DND-41 (cell line): ENCODE results near the gene SLC9A4.

Experiments used
- EZH2 ChIP-seq: IDR thresholded peaks from 3 replicates; pipeline ENCODE4 v1.6.1; 2012; ENCODE audit warnings: borderline replicate concordance, low read depth, mild to moderate bottlenecking, moderate library complexity, low read length, inconsistent platforms; ENCODE audit not compliant: severe bottlenecking
- TF ChIP-seq, protein P1 (sequence below): IDR thresholded peaks from 2 replicates; pipeline ENCODE4 v1.5.1; 2012; ENCODE audit warnings: borderline replicate concordance, low read length, moderate library complexity, mild to moderate bottlenecking; ENCODE audit not compliant: poor library complexity, severe bottlenecking; ENCODE audit errors: extremely low read depth

DNA sequence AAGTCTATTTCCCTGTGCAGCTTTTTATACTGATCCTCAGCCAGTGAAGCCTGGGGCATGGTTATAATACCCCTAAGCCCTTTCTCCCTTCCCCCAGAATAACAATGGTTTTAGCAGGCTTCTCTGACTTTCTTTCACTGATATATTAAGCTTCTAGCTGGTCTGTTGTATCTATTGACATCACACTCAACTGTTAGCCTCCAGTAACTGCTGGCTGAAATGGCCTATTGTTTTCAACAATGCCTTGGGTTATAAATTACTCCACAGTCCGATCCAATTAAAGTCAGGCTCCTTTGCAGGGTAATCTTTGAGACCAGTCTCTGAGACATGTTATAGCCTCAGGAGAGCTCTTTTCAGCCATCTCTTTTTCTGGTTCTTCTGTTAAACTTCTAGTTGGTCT, 2.9 kb upstream of the SLC9A4 start:
- TF ChIP-seq, protein P1, sequence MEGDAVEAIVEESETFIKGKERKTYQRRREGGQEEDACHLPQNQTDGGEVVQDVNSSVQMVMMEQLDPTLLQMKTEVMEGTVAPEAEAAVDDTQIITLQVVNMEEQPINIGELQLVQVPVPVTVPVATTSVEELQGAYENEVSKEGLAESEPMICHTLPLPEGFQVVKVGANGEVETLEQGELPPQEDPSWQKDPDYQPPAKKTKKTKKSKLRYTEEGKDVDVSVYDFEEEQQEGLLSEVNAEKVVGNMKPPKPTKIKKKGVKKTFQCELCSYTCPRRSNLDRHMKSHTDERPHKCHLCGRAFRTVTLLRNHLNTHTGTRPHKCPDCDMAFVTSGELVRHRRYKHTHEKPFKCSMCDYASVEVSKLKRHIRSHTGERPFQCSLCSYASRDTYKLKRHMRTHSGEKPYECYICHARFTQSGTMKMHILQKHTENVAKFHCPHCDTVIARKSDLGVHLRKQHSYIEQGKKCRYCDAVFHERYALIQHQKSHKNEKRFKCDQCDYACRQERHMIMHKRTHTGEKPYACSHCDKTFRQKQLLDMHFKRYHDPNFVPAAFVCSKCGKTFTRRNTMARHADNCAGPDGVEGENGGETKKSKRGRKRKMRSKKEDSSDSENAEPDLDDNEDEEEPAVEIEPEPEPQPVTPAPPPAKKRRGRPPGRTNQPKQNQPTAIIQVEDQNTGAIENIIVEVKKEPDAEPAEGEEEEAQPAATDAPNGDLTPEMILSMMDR: no peak
- TF ChIP-seq EZH2: no peak
